Right cardiac atrium (tissue), 5 donors: Measurements from ENCODE around the gene EML2. TPM values are rescaled to one million over a fixed set of nuclear protein-coding genes. Genes with fewer than 3 reads are reported as not detected.

ENCODE experiments used
- ATAC-seq, 2 donors: fragments of 200-7000 bp; cut with Tn5 transposase; one replicate each; pipeline versions ENCODE4 v1.8.0 to v1.9.1; 2020; ENCODE audit warnings: moderate library complexity in 2 of 2, mild to moderate bottlenecking in 1 of 2
- DNase-seq, 3 donors: peaks; one replicate each; pipeline ENCODE4 v3.0.0-alpha.2; 2020
- H3K27ac ChIP-seq: one replicate; pipeline ENCODE4 v1.5.1; 2013; ENCODE audit warnings: mild to moderate bottlenecking, low read length, control low read depth, moderate library complexity
- H3K27me3 ChIP-seq: one replicate; pipeline ENCODE4 v1.6.1; 2013; ENCODE audit not compliant: control insufficient read depth, insufficient read depth
- H3K4me1 ChIP-seq: one replicate; pipeline ENCODE4 v1.6.1; 2013; ENCODE audit warnings: low read length; ENCODE audit not compliant: control insufficient read depth, insufficient read depth
- H3K4me3 ChIP-seq: one replicate; pipeline ENCODE4 v1.5.1; 2013; ENCODE audit warnings: low read length, control low read depth
- H3K9me3 ChIP-seq: one replicate; pipeline ENCODE4 v1.6.1; 2013; ENCODE audit warnings: low read length; ENCODE audit not compliant: control insufficient read depth
- WGBS: extraction: QIAGEN DNeasy Blood & Tissue Kit; methylation state at CpG from one replicate; pipeline ENCODE4 v1.1.7; 2013; 5-methylcytosine and 5-hydroxymethylcytosine counted together
- intact Hi-C, 4 donors: fragments of 100-400 bp; cut with DNase I; formaldehyde crosslinking; loops; one replicate each; pipeline versions ENCODE4 v1.11.0 to v1.14.0; 2022 to 2023
- polyA plus RNA-seq: library from polyadenylated mRNA; stranded (reverse); fragments of 200-250 nt; gene quantifications from one replicate; pipeline ENCODE4 v1.2.3, GENCODE V29; 2013
- total RNA-seq, 4 donors: library from RNA; stranded (reverse); fragmentation: NEBNext Ultra II Directional; extraction: Animal tissue kit (Norgen Biotek cat#: 25700); gene quantifications; one replicate each; pipeline ENCODE4 v1.2.1, GENCODE V29; 2021
- donor health status: healthy with polysubstance abuse.
- donor health status: DM: no; HTN: yes; CAD: no.
- donor health status: DM: no; HTN: no; CAD: no.
- donor health status: DM: no; HTN: yes; CAD: no; lungs with severe emphysema.
- donor health status: DM: yes; HTN: yes; CAD: no.

Gene EML2
- total and polyA plus RNA-seq, 5 donors = 19.0 to 37.9 (median 31.6) TPM

DNA sequence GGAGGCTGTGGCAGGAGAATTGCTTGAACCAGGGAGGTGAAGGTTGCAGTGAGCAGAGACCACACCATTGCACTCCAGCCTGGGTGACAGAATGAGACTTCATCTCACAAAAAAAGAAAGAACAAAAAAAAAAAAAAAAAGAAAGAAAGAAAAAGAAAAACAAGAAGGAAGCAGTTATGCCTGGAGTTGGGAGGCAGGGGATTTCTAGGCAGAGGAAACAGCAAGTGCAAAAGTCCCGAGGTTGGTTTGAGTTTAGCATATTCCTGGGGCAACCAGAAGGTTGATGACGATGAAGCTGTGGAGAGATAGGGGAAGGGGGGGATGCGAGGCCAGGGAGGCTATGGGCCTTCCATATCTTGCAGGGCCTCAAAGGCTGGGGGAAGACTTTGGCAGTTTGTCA, 11.5 kb upstream of the EML2 start:
- ATAC-seq (no peak), DNase-seq (no peak)
- 59% methylated on average over 3 of the region's 3 CpGs for WGBS
- H3K9me3 ChIP-seq = no peaks in the 10 kb centered on the region
- no peak overlapping the region for H3K4me3 ChIP-seq
- intact Hi-C loops = no loop called here
- no peaks in the 10 kb centered on the region for H3K27me3 ChIP-seq
- no peak overlapping the region for H3K27ac ChIP-seq
- H3K4me1 ChIP-seq = no peaks in the 10 kb centered on the region

GRCh38 chr19:45646345-45646698, 7.1 kb upstream of the EML2 start:
- WGBS = 12% methylated on average over 9 of the region's 9 CpGs
- H3K4me3 ChIP-seq = peak overlapping the region; percentile 51
- no peaks in the 10 kb centered on the region for H3K9me3 ChIP-seq
- peaks cover 2% of the 10 kb centered on the region for H3K4me1 ChIP-seq
- DNase-seq (no peak), ATAC-seq (no peak)
- no peak overlapping the region for H3K27ac ChIP-seq
- intact Hi-C loops = loop anchor here in 3 of 4 donors (10.0 kb wide), 2 partner anchors 62 to 122 kb away; partner anchors contain the start of gene OPA3 (in 1 of the 3)
- H3K27me3 ChIP-seq = no peaks in the 10 kb centered on the region

DNA sequence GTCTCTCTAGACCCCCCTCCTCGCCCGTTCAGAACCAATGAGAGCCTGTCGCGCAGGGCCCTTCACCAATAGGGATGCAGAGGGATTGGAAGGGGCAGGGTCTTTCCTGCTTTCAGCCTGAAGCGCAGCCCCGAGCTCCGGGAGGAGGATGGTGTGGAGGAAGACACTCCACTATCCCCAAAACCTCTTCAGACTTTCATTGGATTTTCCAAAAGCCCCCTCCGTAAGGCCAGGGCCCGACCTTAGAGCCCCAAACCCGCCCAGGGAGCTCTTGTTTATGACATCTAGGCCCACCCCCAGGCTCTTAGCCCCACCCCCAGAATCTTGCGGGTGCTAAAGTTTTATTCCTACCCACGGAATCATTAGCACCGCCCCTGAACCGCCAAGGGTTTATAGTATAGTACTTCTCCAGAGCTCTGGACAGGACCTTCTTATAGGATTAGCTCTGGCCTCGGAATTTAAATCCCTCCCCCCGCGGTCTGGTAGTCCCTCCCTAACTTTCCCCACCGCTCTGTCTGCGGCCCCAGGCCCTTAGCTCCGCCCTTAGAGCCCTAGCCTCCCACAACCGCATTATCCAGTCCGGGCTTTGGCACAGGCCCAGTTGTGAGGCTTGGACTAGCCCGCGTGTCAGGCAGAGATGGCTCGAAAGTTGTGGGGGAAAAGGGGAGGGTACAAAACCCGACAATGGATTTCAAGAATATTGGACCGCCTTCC, 6.6 kb upstream of the EML2 start:
- no peak overlapping the region for H3K27ac ChIP-seq
- peak overlapping the region; percentile 51 for H3K4me3 ChIP-seq

DNA sequence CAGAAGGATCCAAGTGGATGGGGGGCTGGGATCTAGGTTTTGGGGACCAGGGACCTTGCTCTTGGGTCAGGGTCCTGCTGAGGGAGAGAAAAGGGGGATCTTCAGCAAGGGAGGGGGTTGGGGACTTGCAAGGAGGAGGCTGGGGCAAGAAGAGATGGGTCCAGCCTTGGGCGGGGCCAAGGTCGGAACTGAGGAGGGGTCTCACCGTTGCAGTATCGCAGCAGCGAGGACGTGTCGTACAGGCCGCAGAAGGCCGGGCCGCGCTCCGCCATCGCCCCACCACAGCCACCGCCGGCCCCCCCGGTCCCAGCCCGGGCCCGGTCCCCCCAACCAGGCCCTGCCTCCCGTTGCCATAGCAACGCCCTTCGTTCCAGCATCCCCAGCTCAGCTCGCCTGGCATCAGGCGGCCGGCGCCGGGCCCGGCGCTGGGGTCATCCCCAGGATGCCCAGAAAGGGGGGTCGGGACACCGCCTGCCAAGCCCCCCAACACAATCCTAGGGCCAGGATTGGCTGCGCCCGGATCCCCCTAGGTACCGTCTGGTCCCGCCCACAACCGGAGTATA, 6.0 kb upstream of the EML2 start:
- Histone ChIP-seq H3K4me3 (no peak overlapping the region), H3K9me3 (no peaks in the 10 kb centered on the region), H3K4me1 (peaks cover 2% of the 10 kb centered on the region), H3K27ac (no peak overlapping the region), H3K27me3 (no peaks in the 10 kb centered on the region)
- intact Hi-C loops = loop anchor here in 3 of 4 donors (10.0 kb wide), 2 partner anchors 60 to 120 kb away; partner anchors contain the start of gene OPA3 (in 1 of the 3)
- 12% methylated on average over 35 of the region's 35 CpGs for WGBS
- DNase-seq = peak in 1 of 3 donors; percentile 61
- no peak for ATAC-seq

More for the DNA sequence above, 6.6 kb upstream of the EML2 start:
- intact Hi-C loops = loop anchor here in 3 of 4 donors (10.0 kb wide), 2 partner anchors 61 to 121 kb away; partner anchors contain the start of gene OPA3 (in 1 of the 3)
- ATAC-seq (peak; percentile 74 to 84), DNase-seq (peak; percentile 79 to 92 (median 89))
- H3K27me3 ChIP-seq = no peaks in the 10 kb centered on the region
- no peaks in the 10 kb centered on the region for H3K9me3 ChIP-seq
- H3K4me1 ChIP-seq = peaks cover 2% of the 10 kb centered on the region
- under 1% methylated on average over 27 of the region's 27 CpGs for WGBS

DNA sequence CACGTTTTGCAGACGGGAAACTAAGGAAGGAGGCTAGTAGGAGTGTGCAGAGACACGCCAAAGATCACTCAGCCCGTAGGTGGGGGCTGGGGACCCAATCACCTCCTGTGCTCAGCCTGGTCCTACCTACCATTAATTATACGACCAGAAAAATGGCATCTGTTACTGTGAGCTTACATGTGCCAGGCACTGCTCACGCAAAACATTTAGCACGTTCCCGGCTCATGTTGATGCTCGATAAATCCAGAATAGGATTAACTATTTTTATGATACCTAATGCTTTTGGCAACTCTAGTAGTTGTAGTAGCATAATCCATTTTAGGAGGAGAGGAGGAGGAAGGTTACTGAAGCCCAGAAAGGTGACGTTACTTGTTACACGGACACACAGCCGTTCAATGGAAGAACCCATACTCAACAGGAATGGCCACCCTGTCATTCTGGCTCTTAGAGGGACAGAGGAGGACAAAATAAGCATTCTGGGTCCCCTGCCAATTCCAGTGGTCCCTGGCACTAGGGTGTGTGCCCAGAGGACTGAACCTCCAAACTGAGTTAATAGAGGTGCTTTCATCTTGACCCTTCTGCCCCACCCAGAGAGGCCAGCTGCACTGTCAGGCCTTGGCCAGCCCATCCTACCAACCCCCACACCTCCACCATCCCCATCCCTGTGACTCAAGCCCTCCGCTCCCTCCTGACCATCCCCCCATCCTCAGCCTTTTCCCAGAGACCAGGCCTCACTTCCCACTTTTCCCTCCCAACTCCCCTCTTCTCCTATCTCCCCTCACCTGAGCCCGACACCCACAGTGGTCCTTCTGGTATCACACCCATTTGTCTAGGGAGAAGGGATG, 5.0 kb upstream of the EML2 start:
- WGBS = 51% methylated on average over 14 of the region's 14 CpGs
- no peak for ATAC-seq
- peaks cover 2% of the 10 kb centered on the region for H3K4me1 ChIP-seq

DNA sequence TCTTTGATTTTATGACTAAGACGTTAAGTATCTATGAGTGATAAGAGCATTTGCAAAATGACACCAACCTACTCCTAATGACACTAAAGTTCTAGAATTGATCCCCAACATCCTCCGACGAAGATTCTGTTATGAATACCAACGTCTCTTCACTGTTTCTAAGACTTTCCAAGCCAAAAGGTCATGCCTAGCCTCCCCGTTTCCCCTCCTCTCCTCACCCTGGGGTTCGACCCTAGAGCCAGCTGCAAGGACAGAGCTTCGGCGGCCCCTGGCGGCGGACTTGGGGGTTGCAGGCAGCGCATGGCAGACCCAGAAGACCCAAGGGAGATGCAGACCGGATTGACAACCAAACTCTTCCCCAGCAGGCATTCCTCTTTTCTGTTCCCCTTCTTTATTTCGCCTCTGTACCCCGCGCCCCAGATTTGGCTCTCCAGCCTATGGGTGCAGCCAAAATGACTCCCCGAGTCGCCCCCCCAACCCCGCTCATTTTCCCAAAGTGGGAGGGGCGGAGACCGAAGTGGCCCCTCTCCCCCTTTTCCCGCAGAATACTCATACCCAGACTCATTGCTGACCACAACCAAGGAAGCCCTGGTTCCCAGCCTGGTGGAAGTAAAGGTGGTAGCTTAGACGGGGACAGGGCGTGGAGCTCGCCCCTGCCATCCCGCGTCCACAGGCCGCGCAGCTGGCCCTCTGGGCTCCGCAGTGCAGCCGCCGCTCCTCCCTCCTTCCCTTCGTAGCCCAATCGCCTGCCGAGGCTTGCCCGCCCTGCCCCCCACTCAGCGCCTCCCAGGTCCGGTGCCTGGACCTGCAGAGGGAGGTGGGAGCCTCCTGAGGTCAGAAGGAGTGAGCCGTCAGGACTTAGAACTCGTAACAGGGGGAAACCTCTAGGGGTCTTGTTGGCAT, 4.1 kb upstream of the EML2 start:
- ATAC-seq (peak; percentile 43 to 58), DNase-seq (peak; percentile 83 to 95 (median 95))
- no peak overlapping the region for H3K4me3 ChIP-seq
- 10% methylated on average over 39 of the region's 39 CpGs for WGBS
- H3K4me1 ChIP-seq = peaks cover 2% of the 10 kb centered on the region
- H3K27me3 ChIP-seq = no peaks in the 10 kb centered on the region
- H3K9me3 ChIP-seq = no peaks in the 10 kb centered on the region
- no peak overlapping the region for H3K27ac ChIP-seq
- intact Hi-C loops = loop anchor here (2.0 to 10.0 kb wide), 4 partner anchors 36 to 120 kb away; partner anchors contain the start of gene OPA3 (in 1 of the 4)

More for the DNA sequence above, 5.0 kb upstream of the EML2 start:
- intact Hi-C loops = loop anchor here (2.0 to 10.0 kb wide), 4 partner anchors 37 to 121 kb away; partner anchors contain the start of gene OPA3 (in 1 of the 4)
- Histone ChIP-seq H3K27ac (no peak overlapping the region), H3K27me3 (no peaks in the 10 kb centered on the region), H3K4me3 (no peak overlapping the region), H3K9me3 (no peaks in the 10 kb centered on the region)
- DNase-seq = peak in 1 of 3 donors; percentile 24

DNA sequence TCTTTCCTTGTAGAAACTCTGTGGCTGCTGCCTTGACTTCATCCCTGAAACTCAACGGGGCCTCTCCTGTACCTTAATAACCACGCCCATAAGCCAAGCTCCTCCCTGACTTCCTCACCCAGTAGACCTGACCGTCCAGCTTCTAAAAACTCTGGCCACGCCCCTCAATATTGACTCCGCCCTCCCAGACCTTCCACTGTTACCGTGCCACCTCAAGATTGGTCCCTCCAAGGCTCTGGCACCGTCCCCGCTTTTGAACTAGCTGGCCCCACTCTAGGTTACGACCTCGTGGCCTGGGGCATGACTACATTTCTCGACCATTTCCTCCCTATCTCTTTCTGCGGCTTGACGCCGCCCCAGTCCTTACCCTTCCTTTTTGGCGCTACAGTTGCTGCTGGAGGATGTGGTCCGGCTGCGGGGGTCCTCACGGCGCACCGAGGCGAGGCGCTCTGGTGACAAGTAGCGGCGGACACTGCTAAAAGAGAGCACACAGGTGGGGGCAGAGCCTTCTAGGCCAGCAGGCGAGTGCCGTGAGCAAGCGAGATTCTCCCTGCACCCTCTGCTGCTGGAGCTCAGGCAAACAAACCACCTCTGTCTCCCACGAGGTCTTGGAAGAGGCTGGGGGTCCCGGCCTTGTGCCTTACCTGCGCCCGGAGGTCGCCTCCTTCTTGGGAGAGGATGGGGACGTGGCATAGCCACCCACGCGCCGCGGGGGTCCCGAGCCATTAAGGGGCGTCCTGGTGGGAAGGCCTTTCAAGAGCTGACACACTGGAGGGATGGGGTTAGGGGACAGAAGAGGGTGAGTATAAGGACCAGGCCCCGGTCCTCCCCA, 2.3 kb upstream of the EML2 start:
- DNase-seq (peak; percentile 84 to 90 (median 84)), ATAC-seq (peak; percentile 47 to 56)
- Histone ChIP-seq H3K27me3 (no peaks in the 10 kb centered on the region), H3K4me3 (peak overlapping the region; percentile 27), H3K4me1 (peaks cover 2% of the 10 kb centered on the region), H3K9me3 (no peaks in the 10 kb centered on the region), H3K27ac (peak overlapping the region; percentile 78)
- 1% methylated on average over 40 of the region's 40 CpGs for WGBS
- intact Hi-C loops = loop anchor here (2.0 to 10.0 kb wide), 4 partner anchors 34 to 119 kb away; partner anchors contain the start of gene OPA3 (in 1 of the 4)

GRCh38 chr19:45640849-45641273, 1.7 kb upstream of the EML2 start:
- no peak for ATAC-seq
- no peak overlapping the region for H3K4me3 ChIP-seq
- H3K27me3 ChIP-seq = no peaks in the 10 kb centered on the region
- H3K4me1 ChIP-seq = peaks cover 2% of the 10 kb centered on the region
- intact Hi-C loops = loop anchor here (5.0 to 10.0 kb wide), 3 partner anchors 34 to 116 kb away; partner anchors contain the start of gene OPA3 (in 1 of the 4)
- peak; percentile 20 to 67 (median 66) for DNase-seq
- WGBS = 56% methylated on average over 17 of the region's 17 CpGs
- H3K27ac ChIP-seq = no peak overlapping the region
- H3K9me3 ChIP-seq = no peaks in the 10 kb centered on the region

DNA sequence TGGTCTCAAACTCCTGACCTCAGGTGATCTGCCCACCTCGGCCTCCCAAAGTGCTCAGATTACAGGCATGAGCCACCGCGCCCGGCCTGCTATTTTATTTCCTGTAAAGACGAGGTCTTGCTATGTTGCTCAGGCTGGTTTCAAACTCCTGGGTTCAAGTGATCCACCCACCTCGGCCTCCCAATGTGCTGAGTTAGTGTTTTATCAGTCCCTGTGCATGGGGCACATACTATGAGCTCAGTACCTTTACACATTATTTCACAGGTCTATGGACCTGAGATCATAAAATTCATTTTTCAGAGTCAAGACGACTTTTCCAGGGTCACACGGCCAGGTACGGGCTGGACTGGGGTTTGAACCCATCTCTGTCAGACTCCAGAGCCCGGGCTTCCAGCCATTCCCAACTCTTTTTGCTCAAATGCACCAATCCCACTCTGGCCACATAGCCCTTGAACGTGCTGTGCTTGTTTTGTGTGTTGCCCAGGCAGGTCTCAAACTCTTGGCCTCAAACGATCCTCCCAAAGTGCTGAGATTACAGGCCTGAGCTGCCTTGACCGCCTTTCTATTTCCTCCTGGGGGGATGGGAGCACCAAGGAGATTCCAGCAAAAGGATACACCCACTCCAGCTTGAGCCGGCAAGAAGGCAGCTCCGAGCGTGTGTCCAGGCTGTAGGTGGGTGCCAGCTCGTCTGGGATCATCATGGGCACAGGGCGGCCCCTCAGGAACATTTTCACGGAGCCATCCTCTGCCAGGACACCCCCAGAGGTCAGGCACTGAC, 1.1 kb downstream of the EML2 start:
- no peak overlapping the region for H3K27ac ChIP-seq
- ATAC-seq = no peak
- H3K4me3 ChIP-seq = no peak overlapping the region
- intact Hi-C loops = no loop called here
- DNase-seq = peak in 1 of 3 donors; percentile 47
- H3K9me3 ChIP-seq = no peaks in the 10 kb centered on the region
- no peaks in the 10 kb centered on the region for H3K27me3 ChIP-seq
- WGBS = 74% methylated on average over 19 of the region's 19 CpGs
- peaks cover 2% of the 10 kb centered on the region for H3K4me1 ChIP-seq
